Thymus (tissue), 11 donors: Measurements from ENCODE around the gene CD300LF. TPM values are rescaled to one million over a fixed set of nuclear protein-coding genes. Genes with fewer than 3 reads are reported as not detected.
A peak's percentile ranks its signal among the peaks of the same experiment; 100 is the strongest.

Experiments used
- DNase-seq, 9 donors: peaks; one replicate each; pipeline ENCODE4 v3.0.0-alpha.2; 2013; ENCODE audit warnings: low spot score in 9 of 9, low read depth in 6 of 9, missing footprints in 1 of 9
- H3K27ac ChIP-seq, 2 donors: one replicate each; pipeline ENCODE4 v1.5.1; 2013; ENCODE audit warnings: control low read depth in 1 of 2, low read depth in 1 of 2, low read length in 1 of 2, mild to moderate bottlenecking in 1 of 2, moderate library complexity in 1 of 2
- H3K27me3 ChIP-seq, 2 donors: one replicate each; pipeline ENCODE4 v1.5.1; 2013; ENCODE audit warnings: low read length in 1 of 2; ENCODE audit not compliant: control insufficient read depth in 2 of 2, insufficient read depth in 1 of 2
- H3K36me3 ChIP-seq, 2 donors: one replicate each; pipeline ENCODE4 v1.5.1; 2013; ENCODE audit warnings: low read length in 1 of 2, mild to moderate bottlenecking in 1 of 2, moderate library complexity in 1 of 2; ENCODE audit not compliant: control insufficient read depth in 2 of 2, insufficient read depth in 2 of 2
- H3K4me1 ChIP-seq, 2 donors: one replicate each; pipeline ENCODE4 v1.5.1; 2013; ENCODE audit warnings: low read length in 2 of 2; ENCODE audit not compliant: control insufficient read depth in 2 of 2, insufficient read depth in 2 of 2
- H3K4me3 ChIP-seq, 2 donors: one replicate each; pipeline ENCODE4 v1.5.1; 2013; ENCODE audit warnings: low read length in 2 of 2, control low read depth in 1 of 2, mild to moderate bottlenecking in 1 of 2
- H3K9me3 ChIP-seq, 2 donors: one replicate each; pipeline ENCODE4 v1.5.1; 2013; ENCODE audit warnings: low read length in 1 of 2, mild to moderate bottlenecking in 1 of 2; ENCODE audit not compliant: control insufficient read depth in 2 of 2, insufficient read depth in 1 of 2
- WGBS: extraction: QIAGEN DNeasy Blood & Tissue Kit; methylation state at CpG from one replicate; pipeline ENCODE4 v1.1.7; 2013; 5-methylcytosine and 5-hydroxymethylcytosine counted together
- polyA plus RNA-seq: library from polyadenylated mRNA; stranded (reverse); fragments of 200-250 nt; gene quantifications from one replicate; pipeline ENCODE4 v1.2.3, GENCODE V29; 2013
- total RNA-seq: library from RNA; stranded (reverse); fragments of 120-200 nt; gene quantifications from one replicate; pipeline ENCODE4 v1.2.4, GENCODE V29; 2013
- donor health status: healthy.

Gene CD300LF
- total and polyA plus RNA-seq, 2 donors: 3.4 to 6.0 TPM

DNA sequence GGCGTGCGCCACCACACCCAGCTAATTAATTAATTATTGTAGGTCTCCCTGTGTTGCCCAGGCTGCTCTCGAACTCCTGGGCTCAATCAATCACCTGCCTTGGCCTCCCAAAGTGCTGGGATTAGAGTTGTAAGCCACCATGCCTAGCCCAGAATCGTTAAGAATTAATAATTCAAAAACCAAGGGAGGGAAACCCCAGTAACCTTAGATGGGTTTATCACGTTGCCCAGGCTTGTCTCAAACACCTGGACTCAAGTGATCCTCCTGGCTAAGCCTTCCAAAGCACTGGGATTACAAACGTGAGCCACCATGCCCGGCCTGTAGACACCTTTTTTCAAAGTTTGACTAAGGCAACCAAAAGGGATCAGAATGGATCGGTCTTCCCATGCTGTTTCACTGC lies 21.6 kb downstream of the CD300LF start:
- DNase-seq: no peak
- Histone ChIP-seq H3K9me3 (no peaks in the 10 kb centered on the region), H3K4me1 (no peaks in the 10 kb centered on the region), H3K27ac (no peak overlapping the region), H3K36me3 (no peaks in the 10 kb centered on the region), H3K4me3 (no peak overlapping the region), H3K27me3 (peaks cover 0 to 2% of the 10 kb centered on the region in 2 donors)
- 91% methylated on average over 8 of the region's 8 CpGs for WGBS

DNA sequence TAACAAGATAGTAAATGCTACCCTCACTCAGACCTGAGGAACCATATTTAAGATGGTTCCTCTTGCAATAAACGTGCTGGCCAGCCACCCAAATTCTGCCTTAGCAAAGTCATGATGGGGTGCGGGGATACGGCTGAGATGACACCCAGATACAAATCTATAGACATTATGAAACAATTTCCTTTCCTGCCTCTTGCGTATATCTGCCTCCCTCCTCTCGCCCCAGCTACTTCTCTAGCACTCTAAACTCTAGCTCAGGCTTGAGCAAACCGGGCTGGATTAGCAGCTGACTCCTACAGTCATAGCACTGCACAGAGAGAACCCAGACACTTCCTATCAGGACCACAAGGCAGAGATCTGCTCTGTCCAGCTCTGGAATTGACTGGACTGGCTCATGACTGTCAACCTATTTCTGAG lies 22.3 kb downstream of the CD300LF start:
- peaks cover 0 to 2% of the 10 kb centered on the region in 2 donors for H3K27me3 ChIP-seq
- H3K27ac ChIP-seq: no peak overlapping the region
- peak in 1 of 9 donors; percentile 12 for DNase-seq
- no peak overlapping the region for H3K4me3 ChIP-seq
- H3K36me3 ChIP-seq: no peaks in the 10 kb centered on the region
- H3K4me1 ChIP-seq: no peaks in the 10 kb centered on the region
- WGBS: 79% methylated on average over 6 of the region's 6 CpGs
- H3K9me3 ChIP-seq: no peaks in the 10 kb centered on the region

DNA sequence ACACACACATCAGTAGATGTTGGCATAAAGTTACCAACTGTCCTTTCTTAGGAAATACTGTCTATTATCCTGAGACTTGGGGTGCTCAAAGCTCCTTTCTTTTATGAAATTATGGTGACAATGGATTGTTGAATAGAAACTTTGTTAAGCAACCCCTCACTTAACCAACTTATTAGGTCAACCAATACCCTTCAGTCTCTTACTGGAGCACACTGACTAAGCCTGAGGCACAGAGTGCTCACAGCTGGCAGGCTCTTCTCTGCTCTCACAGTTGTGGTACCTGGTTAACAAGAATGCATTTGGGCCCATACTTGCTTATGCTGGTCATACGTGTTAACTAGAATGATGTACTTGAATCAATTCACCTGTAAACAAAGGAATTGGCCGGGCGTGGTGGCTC lies 24.8 kb downstream of the CD300LF start:
- no peak overlapping the region for H3K4me3 ChIP-seq
- peaks cover 0 to 2% of the 10 kb centered on the region in 2 donors for H3K27me3 ChIP-seq
- H3K36me3 ChIP-seq: no peaks in the 10 kb centered on the region
- 96% methylated on average over 3 of the region's 3 CpGs for WGBS
- no peak overlapping the region for H3K27ac ChIP-seq
- no peaks in the 10 kb centered on the region for H3K9me3 ChIP-seq
- no peak for DNase-seq
- no peaks in the 10 kb centered on the region for H3K4me1 ChIP-seq

DNA sequence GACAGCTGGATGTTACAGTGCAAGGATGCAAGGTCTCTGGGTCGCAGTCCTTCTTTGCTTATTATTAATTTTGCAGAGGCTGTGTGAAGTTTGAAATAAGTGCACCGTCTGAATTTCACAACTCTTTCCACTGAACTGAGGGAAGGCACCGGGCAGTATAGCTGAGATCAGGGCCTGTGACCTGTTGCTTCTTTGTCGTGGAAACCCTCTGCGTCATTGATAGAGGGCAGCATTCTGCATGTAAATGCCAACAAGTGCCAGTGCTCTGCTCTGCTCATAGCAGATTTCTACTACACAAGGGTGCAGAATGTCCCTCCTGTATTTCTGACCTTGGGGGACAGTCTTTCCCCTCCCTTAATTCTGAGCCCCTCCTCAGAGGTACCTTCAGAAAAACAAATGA lies 26.0 kb downstream of the CD300LF start:
- Histone ChIP-seq H3K4me1 (no peaks in the 10 kb centered on the region), H3K4me3 (no peak overlapping the region), H3K27ac (no peak overlapping the region), H3K9me3 (no peaks in the 10 kb centered on the region), H3K36me3 (no peaks in the 10 kb centered on the region), H3K27me3 (peaks cover 0 to 2% of the 10 kb centered on the region in 2 donors)
- DNase-seq: no peak
- 50% methylated on average over 5 of the region's 5 CpGs for WGBS

DNA sequence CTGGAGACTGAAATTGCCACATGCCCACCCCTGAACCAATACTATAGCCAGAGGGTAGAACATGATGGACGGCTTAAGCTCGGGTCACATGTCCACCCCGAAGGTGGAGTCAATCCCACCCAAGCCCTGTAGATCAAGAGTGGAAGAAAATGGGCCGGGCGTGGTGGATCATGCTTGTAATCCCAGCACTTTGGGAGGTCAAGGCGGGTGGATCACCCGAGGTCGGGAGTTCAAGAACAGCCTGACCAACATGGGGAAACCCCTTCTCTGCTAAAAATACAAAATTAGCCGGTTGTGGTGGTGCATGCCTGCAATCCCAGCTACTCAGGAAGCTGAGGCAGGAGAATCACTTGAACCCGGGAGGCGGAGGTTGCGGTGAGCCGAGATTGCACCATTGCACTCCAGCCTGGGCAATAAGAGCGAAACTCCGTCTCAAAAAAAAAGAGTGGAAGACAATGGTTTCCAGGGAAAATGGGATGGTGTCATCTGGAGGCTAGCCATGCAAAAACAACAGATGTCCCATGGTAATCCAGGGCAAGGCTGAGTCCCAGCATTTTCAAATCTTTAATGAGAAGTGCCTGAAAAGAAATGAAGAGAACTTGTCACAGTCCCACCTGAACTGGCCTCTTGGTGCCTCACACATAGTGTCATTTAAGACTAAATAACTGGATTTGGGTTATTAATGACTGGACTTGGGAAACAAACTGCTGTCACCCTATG lies 30.1 kb downstream of the CD300LF start:
- no peaks in the 10 kb centered on the region for H3K36me3 ChIP-seq
- no peak overlapping the region for H3K4me3 ChIP-seq
- DNase-seq: no peak
- 92% methylated on average over 15 of the region's 15 CpGs for WGBS
- no peaks in the 10 kb centered on the region for H3K9me3 ChIP-seq
- H3K4me1 ChIP-seq: no peaks in the 10 kb centered on the region
- peaks cover 0 to 6% of the 10 kb centered on the region in 2 donors for H3K27me3 ChIP-seq
- H3K27ac ChIP-seq: no peak overlapping the region

DNA sequence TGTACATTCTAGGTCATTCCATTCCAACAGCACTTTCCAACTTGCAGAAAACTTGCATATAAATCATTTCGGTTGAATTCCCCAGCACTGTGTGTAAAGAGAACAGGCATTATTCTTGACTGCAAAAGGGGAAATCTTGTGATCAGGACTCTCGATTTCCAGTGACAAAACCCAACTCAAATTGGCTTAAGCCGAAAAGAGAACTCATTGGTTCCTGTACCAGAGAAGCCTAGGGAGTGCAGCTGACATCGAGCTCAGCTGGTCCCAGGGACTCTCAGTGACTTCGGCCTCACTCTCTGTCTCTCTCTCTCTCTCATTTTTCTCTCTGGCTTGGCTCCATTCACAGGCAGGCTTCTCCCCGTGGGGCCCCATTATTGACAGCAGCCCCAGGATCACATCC lies 30.7 kb downstream of the CD300LF start:
- Histone ChIP-seq H3K36me3 (no peaks in the 10 kb centered on the region), H3K27me3 (peaks cover 0 to 7% of the 10 kb centered on the region in 2 donors), H3K4me1 (no peaks in the 10 kb centered on the region), H3K4me3 (no peak overlapping the region), H3K9me3 (no peaks in the 10 kb centered on the region), H3K27ac (no peak overlapping the region)
- 82% methylated on average over 6 of the region's 6 CpGs for WGBS
- DNase-seq: no peak

DNA sequence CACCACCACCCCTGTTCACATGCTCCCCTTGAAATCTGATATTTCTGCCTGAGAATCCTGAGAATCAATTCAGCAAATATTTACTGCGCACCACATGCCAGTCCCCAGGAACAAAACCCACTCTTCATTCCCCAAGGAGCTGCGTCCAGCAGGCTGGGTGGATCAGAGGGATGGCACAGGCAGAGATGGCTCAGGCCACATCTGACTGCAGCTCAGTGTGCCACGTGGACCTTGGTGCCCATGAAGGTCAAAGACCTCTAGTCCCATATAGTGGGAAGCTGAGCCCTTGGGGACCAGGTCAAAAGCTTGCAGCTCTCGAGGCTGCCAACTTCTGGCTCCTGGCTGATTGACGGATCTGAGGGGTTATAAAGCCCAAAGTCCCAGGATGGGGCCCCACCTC lies 31.8 kb downstream of the CD300LF start:
- H3K4me3 ChIP-seq: no peak overlapping the region
- no peaks in the 10 kb centered on the region for H3K4me1 ChIP-seq
- H3K27ac ChIP-seq: no peak overlapping the region
- peaks cover 0 to 10% of the 10 kb centered on the region in 2 donors for H3K27me3 ChIP-seq
- DNase-seq: no peak
- H3K36me3 ChIP-seq: no peaks in the 10 kb centered on the region
- no peaks in the 10 kb centered on the region for H3K9me3 ChIP-seq
- WGBS: 89% methylated on average over 5 of the region's 5 CpGs

DNA sequence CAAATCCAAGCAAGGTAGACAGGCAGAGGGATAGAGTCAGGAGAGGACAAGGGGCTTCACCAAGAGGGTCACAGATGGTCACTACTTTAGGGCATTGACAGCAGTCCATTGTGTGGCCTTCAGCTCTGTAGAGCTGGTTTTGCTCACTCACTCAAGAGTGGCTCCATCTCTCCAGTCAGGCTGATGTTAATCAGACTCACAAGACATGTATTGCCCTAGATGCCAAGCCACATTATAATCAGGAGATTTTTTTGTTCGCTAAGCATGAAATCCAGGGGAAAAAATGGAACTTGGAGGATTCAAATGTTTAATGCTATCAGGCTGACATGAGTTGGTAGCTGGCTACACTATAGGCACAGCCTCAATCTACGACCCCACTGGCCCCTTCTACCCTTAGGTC lies 32.5 kb downstream of the CD300LF start:
- 83% methylated on average over 2 of the region's 2 CpGs for WGBS
- H3K27me3 ChIP-seq: peaks cover 0 to 10% of the 10 kb centered on the region in 2 donors
- DNase-seq: no peak
- H3K9me3 ChIP-seq: no peaks in the 10 kb centered on the region
- H3K4me3 ChIP-seq: no peak overlapping the region
- no peaks in the 10 kb centered on the region for H3K36me3 ChIP-seq
- no peak overlapping the region for H3K27ac ChIP-seq
- H3K4me1 ChIP-seq: no peaks in the 10 kb centered on the region

DNA sequence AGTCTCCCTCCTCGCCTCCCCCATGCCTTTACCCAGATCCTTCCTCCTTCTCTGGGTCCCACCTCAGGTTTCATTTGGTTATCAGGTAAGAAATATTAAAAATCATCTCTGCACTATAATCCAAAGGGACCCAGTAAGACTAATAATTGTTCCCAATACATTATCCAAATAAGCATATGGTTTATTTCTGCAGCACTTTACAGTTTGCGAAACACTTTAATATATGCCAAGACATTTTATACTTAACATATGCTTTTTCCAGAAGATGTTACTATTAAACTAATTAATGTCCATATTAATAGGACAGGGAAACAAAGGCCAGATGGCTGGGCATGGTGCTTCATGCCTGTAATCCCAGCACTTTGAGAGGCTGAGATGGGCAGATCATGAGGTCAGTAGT lies 33.3 kb downstream of the CD300LF start:
- DNase-seq: no peak
- no peaks in the 10 kb centered on the region for H3K36me3 ChIP-seq
- H3K4me1 ChIP-seq: no peaks in the 10 kb centered on the region
- no peaks in the 10 kb centered on the region for H3K9me3 ChIP-seq
- 94% methylated on average over 2 of the region's 2 CpGs for WGBS
- H3K27me3 ChIP-seq: peaks cover 0 to 10% of the 10 kb centered on the region in 2 donors
- no peak overlapping the region for H3K27ac ChIP-seq
- no peak overlapping the region for H3K4me3 ChIP-seq
